ENCODE data around the gene P4HA2.
"Not testable (repeated sequence)": the region's sequence is repeated elsewhere in the genome, so short reads cannot be mapped to it uniquely, and the experiment has no call there.

Gene P4HA2

DNA sequence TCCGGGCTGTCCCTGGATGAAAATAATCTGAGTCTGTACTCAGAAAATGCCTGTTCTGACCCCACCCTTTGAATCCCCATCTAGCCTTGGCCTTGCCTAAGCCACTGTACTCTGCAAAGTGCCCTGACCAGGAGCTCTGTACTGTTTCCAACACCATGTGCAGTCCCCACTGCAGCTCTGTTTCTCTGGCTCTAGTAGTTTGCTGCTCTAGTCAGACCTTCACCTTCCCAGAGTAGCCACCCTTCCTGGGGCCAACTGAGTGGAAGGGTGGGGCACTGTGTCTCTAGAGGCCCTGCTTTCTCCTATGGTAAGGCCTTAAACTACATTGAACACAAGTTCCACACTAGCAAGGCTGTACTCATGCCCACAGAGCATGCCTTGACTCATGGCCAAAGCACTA is 31.9 kb downstream of the P4HA2 start:
- no peak for DNase-seq

DNA sequence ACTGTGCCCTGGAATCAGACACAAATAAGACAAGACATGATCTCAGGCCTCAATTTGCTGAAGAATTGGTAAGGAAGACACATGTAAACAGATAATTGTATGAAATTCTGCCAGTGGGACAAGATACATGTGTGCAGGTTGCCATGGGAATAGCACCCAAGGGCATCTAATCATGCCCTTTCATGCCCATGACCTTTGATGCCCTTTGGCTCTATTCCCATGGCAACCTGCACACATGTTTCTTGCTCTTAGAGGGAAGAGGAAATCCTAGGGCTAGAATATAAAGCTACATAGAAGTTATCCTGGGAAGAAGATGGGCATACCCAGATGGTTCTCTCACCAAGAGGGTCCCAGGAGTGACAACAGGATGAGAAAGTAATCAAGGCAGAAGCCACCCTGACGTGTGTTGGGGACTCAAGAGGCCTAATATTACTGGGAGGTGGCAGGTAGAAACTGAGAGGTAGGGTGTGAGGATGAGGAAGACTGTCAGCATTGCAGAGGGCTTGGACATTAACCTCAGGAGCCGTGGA is 34.4 kb downstream of the P4HA2 start:
- no peak for DNase-seq

DNA sequence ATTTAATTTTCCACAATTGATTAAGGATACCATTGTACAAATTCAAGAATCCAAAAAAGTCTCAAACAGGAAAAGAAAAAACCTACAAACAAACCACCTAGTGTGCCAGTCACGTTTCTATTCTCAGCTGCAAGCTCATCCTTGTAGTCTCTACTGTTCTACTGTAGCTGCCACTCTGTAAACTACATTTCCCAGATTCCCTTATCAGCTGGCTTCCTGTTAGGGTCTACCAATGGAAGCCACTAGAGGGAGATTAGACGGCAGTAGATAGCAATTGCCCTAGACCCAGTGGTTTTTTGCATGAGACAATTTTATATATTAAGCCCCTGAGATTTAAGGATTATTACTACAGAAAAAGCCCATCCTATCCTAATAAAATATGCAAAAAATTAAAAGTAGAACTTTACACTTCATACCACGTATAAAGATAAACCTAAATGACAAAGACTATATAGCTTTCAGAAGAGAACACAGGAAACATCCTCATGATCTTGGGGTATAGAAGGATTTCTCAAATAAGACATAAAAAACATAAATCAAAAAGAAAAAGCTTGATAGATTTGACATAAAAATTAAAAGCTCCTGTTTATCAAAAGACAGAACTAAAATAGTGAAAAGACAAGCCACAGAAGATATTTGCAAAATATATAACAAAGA is 37.4 kb downstream of the P4HA2 start:
- DNase-seq: peak; percentile 83

DNA sequence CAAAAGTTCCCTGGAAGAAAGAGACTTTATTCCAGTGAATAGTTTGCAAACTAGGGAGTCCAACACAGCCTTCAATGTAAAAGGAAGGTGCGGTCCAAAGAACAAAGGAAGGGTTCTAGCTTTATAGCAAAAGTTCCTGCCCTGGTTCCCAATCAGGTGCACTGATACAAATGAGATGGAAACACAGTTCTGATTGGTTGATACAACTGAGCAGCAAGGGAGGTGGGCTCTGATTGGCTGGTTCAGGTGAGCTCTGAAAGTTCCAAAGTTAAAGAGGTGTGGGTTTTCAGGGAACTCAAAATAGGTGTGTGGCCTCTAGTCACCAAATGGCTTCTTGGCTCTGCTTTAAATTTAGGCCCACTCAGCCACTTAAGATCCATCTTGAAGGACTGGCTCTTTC is 43.1 kb downstream of the P4HA2 start:
- DNase-seq: no peak

DNA sequence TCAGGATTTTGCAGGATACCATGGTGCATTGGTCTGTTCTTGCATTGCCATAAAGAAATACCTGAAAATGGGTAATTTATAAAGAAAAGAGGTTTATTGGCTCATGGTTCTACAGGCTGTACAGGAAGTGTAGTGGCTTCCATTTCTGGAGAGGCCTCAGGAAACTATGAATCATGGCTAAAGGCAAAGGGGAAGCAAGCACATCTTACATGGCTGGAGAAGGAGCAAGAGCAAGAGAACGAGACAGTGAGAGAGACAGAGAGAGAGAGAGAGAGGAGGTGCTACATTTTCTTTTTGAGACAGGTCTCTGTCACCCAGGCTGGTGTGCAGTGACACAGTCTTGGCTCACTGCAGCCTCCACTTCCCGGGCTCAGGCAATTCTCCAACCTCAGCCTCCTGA is 43.9 kb downstream of the P4HA2 start:
- no peak for DNase-seq

DNA sequence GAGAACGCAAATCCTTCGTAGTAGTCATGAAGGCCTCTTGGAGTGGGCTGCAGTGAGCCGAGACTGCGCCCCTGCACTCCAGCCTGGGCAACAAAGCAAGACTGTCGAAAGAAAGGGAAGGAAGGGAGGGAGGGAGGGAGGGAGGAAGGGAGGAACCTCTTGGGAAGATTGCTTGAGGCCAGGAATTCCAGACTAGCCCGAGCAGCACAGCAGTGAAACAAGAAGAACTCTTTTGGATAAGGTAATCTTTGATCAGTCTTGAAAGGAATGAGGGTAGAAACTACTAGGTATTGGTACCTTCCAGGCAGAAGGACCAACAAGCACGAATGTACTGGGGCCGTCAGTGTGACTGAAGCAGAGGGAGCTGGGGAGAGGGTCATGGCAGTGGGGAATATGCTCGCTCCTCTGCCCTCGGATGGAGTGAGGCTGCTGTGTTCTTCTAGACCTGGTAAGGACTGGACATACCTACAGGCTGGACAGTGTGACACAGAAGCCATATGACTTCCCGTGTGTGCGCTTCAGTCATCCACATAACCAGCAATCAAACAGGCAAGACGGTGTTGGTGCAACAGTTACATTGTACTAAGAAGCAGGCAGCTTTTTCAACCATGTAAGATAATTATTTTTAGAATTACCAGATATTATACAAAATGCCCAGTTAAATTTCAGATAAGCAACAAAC is 45.2 kb downstream of the P4HA2 start:
- no peak for DNase-seq

DNA sequence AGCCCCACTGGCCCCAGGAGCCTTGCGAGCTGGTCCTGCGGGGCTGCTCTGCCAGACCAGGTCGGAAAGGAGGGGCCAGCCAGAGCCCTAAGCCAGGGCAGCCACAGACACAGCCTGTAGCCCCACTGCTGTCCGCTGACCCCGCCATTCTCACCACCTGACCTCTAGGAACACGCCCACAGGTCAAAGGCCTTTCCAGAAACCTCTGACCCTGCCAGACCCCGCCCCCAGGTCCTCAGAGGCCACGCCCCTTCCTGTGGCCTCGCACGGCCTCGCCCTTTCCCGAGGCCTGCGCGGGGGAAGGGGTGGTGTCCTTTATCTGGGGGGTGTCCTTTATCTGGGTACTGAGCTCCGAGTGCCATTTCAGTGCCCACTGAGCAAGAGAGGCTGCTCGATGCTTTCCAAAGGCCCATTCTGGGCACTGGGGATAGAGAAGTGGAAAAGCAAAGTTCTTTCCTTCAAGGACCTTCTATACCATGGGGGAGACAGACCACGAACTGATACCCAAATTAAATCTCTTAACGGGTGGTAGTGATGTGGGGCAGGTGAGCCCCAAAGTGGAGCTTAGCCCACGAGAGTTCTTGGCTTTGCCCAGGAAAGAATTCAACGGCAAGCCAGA is 46.5 kb downstream of the P4HA2 start:
- no peak for DNase-seq

DNA sequence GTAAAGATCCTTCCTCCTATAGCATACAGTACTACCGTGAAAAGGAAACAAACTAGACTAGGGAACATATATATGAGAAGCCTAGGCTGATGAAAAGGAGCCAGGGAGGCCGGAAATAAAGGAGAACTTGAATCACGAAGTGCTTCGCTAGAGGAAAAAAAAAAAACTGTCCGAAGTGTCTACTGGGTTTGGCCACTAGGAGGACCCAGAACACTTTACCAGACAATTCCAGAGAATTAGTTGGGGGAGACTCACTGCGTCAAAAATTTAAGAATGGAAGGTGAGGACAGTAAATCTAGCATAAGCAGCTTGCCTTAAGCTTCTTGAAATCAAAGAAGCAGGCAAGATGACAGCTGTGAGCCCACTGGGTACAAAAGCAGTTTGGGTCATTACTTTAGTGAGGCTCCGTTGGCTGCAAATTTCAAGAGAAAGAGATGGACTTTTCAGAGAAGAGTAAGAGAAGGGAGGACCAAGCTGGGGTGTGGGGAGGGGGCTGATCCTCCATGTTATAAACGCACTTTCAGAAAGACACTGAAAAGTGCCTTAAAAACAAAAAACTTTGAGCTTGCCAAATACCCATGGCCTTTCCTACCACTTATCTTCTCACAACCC is 47.4 kb downstream of the P4HA2 start:
- peak; percentile 65 for DNase-seq

DNA sequence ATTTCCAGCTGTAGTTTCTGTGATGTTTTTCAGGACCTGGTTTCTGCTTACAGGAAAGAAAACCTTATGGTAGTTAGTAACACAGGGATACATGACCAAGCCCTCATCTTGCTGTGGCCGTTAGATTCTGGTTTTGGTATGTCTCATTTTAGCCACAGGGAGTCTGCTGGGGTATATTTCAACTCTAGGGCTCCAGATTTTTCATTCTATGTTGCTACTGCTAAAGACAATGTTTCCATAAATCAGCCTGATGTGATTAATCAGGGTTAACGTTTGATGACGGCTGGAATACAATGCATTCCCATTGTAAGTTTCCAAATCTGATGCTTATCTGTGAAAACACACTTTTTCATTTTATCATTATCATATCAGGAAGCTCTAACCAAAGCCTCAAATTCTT is 48.2 kb downstream of the P4HA2 start:
- DNase-seq: no peak

DNA sequence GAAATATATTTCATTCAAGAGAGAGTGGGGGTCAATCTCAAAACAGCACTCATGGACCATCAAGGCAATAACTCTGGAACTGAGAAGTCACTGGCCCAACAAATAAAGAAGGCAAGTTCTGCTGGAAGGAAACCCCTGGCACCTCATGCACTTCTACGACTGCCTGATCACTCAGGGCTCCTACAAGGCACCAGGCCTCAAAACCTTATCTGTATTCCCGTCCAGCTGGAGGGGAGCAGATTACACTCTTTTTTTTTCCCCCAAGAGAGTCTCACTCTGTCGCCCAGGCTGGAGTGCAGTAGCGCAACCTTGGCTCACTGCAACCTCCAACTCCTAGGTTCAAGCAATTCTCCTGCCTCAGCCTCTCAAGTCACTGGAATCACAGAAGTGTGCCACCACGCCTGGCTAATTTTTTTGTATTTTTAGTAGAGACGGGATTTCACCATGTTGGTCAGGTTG is 49.9 kb downstream of the P4HA2 start:
- no peak for DNase-seq

DNA sequence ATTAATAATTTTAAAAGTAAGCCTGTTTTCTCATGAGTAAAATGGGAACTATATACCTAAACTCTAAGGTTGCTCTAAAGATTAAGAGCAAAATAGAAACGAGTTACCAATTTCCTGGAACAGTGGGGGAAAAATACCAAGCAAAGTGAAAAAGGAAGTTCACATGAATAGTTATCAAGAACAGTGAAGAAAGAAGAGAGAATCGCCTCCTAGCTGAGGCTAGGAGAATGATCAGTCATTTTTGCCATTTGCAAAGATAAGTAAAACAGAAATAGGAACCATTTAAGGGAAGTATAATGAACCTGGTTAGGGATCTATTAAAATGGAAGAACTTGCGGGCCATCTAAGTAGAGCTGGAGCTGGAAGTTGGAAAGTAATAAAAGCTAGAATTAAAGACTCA is 50.7 kb downstream of the P4HA2 start:
- DNase-seq: peak; percentile 57

DNA sequence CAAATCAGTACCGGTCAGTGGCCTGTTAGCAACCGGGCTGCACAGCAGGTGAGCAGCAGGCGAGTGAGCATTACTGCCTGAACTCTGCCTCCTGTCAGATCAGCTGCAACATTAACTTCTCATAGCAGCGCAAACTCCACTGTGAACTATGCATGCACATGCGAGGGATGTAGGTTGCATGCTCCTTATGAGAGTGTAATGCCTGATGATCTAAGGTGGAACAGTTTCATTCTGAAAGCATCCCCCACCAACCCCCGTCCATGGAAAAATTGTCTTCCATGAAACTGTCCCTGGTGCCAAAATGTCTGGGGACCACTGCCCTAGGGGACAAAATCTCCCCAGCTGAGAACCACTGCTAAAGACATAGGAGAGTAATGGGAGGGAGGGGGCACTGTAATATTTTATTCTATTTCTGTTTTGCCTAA is 51.1 kb downstream of the P4HA2 start:
- DNase-seq: peak; percentile 41

DNA sequence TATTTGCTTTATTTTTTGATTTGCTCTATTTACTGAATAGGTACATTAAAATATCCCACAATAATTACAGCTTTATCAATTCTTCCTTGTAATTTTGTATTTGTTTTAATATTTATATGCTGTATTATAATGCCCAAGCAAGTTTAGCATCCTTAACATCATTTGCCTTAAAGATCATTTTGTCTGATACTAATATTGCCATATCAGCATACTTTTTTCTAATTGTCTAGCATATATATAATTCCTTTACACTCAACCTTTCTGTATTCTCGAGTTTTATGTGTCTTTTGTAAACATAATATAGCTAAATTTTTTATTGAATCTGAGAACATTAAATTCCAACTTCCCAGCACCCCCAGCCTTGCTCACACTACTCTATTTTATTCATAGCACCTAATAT is 64.7 kb downstream of the P4HA2 start:
- DNase-seq: no peak

DNA sequence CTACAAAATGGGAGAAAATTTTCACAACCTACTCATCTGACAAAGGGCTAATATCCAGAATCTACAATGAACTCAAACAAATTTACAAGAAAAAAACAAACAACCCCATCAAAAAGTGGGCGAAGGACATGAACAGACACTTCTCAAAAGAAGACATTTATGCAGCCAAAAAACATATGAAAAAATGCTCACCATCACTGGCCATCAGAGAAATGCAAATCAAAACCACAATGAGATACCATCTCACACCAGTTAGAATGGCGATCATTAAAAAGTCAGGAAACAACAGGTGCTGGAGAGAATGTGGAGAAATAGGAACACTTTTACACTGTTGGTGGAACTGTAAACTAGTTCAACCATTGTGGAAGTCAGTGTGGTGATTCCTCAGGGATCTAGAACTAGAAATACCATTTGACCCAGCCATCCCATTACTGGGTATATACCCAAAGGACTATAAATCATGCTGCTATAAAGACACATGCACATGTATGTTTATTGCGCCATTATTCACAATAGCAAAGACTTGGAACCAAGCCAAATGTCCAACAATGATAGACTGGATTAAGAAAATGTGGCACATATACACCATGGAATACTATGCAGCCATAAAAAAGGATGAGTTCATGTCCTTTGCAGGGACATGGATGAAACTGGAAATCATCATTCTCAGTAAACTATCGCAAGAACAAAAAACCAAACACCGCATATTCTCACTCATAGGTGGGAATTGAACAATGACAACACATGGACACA is 65.9 kb downstream of the P4HA2 start:
- DNase-seq: not testable (repeated sequence)

DNA sequence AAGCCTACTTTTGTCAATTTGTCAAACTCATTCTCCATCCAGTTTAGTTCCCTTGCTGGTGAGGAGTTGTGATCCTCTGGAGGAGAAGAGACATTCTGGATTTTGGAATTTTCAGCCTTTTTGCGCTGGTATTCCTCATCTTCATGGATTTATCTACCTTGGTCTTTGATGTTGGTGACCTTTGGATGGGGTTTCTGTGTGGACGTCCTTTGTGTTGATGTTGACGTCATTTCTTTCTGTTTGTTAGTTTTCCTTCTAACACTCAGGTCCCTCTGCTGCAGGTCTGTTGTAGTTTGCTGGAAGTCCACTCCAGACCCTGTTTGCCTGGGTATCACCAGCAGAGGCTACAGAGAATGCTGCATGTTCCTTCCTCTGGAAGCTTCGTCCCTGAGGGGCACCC is 71.2 kb downstream of the P4HA2 start:
- no peak for DNase-seq

DNA sequence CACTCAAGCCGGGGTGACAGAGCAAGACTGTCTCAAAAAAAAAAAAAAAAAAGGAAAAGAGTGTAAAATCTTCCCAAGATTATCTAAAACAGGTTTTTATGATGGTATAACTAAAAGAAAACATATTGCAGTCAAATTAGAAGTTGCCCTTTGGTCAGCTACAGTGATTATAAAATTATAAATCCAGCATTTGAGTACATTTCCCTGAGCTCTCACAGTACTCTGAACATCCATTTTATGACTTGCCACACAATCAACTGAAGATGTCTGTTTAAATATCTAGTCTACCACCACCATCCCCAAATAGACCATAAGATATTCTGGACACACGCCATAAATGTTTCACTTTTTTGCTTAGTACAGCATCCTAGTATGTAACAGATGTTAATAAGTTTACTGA is 77.1 kb downstream of the P4HA2 start:
- peak; percentile 19 for DNase-seq

DNA sequence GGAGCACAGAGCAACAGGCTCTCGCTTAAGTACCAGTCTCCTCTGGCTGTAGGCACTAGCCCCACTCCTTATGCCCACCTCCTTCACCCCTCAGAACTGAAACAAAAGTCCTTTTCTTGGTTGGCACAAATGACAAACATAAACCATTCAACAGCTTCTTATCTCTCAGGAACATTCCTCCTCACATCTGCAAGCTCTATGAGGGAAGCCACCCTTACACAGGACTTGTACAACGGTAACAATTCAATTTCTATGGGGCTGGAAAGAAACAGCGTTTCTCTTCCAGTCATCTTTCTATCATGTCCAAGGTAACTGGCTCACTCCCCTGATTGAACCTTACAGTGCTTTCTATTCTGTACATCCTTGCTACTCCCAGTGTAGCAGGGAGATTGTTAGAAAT is 80.0 kb downstream of the P4HA2 start:
- no peak for DNase-seq

DNA sequence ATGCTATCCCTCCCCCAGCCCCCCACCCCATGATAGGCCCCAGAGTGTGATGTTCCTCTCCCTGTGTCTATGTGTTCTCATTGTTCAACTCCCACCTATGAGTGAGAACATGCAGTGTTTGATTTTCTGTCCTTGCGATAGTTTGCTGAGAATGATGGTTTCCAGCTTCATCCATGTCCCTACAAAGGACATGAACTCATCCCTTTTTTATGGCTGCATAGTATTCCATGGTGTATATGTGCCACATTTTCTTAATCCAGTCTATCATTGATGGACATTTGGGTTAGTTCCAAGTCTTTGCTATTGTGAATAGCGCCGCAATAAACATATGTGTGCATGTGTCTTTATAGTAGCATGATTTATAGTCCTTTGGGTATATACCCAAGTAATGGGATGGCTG is 82.3 kb downstream of the P4HA2 start:
- not testable (repeated sequence) for DNase-seq

DNA sequence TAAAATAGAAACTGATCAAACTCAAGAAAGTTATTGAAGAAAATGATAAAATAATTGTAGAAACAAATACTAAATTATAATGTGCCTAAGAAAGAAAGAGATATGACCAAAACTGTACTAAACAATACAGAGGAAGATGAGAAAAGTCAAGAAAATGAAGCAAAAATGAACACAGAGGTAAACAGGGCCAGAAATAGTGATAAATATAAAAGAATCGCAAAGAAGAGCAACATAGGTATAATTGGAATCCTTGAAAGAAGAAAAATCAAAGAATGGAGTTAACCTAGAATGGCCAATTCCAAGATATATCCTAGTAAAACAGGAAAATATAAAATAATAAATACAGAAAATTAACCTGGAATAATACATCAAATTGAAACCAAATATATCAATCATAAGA is 84.5 kb downstream of the P4HA2 start:
- no peak for DNase-seq

DNA sequence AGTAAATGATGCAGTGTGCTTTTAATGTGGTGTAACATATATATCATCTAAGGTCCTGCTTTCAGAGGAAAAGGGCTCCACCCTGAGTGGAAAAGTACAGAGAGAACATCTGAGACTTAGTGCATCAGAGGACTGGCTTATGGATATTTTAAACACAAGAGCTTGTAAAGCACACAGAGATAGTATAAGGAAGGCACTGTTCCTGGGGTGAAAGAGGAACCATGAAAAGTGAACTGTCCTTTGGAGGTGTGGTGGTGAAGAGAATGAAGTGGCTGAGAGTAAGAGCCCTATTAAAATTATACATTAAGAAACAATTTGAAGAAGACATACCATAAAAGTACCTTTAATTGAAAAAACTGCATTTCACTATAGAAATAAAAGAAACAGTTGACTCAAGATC is 85.2 kb downstream of the P4HA2 start:
- DNase-seq: no peak
